ENCODE results near the gene USP25. TPM values are rescaled to one million over a fixed set of nuclear protein-coding genes. Genes with fewer than 3 reads are reported as not detected.

USP25 gene
- total RNA-seq, 1 experiment from 2014 or later: 26.1 TPM

DNA sequence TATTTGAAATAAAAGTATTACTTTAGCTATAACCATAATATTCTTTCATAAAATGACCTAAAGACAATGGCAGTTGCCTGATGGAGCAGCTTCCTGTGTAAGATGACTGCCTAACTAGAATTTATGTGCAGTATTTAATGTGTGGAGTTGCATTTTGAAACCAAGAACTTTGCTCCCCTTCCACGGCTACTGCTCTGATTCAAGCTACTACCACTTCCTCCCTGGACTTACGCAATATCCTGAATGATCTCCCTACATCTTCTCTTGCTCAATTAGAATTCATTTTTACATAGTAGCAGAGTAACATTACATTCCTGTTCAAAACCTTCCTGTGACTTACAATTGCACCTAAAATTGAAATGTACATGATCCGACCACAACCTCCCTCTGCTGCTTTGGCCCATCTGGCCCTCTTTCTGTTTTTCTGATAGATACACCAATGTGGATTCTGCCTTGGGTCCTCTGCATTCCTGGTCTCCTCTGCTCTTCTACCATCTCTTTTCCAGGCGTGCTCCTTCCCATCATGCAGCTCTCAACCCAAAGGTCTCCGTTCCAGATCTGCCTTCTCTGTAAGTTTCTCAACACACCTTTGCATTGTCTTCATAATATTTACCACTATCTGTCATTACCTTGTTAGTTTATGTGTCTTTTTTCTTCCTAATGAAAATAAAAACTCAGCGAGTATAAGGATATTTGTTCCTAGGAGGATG, 47.4 kb upstream of the USP25 start:
- no peak overlapping the region for H3K27ac ChIP-seq (ENCODE audit: low read length)
- H3K4me3 ChIP-seq (ENCODE audit: low read depth in 2 of 2, low read length in 2 of 2): no peak overlapping the region
- CTCF ChIA-PET: no interaction called here
- TF ChIP-seq, protein P1, sequence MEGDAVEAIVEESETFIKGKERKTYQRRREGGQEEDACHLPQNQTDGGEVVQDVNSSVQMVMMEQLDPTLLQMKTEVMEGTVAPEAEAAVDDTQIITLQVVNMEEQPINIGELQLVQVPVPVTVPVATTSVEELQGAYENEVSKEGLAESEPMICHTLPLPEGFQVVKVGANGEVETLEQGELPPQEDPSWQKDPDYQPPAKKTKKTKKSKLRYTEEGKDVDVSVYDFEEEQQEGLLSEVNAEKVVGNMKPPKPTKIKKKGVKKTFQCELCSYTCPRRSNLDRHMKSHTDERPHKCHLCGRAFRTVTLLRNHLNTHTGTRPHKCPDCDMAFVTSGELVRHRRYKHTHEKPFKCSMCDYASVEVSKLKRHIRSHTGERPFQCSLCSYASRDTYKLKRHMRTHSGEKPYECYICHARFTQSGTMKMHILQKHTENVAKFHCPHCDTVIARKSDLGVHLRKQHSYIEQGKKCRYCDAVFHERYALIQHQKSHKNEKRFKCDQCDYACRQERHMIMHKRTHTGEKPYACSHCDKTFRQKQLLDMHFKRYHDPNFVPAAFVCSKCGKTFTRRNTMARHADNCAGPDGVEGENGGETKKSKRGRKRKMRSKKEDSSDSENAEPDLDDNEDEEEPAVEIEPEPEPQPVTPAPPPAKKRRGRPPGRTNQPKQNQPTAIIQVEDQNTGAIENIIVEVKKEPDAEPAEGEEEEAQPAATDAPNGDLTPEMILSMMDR (IDR thresholded peaks at IDR 0.05): no peak
- TF ChIP-seq POLR2AphosphoS5 (IDR thresholded peaks at IDR 0.05; ENCODE audit: low read depth, low read length) (no peak), TCF7L2 (IDR thresholded peaks at IDR 0.05; ENCODE audit: low read depth, low read length) (no peak)
- no peaks in the 10 kb centered on the region for H3K4me1 ChIP-seq (ENCODE audit: control insufficient read depth, insufficient read depth, low read length)
- no peaks in the 10 kb centered on the region for H3K9me3 ChIP-seq (ENCODE audit: control insufficient read depth, insufficient read depth, low read depth, low read length)
- intact Hi-C loops (cut with micrococcal nuclease; ENCODE audit: unreplicated experiment) (no loop called here), in situ Hi-C loops (cut with HindIII; ENCODE audit: low pct_unique_long_range_greater_than_20kb, low sequenced_read_pairs) (no loop called here)
- no peak for ATAC-seq
- BruUV-seq (replicated peaks): no TSS peak
- no peaks in the 10 kb centered on the region for H3K36me3 ChIP-seq (ENCODE audit: control insufficient read depth, insufficient read depth, low read length)
- POLR2A ChIA-PET: interaction anchor here (0.6 kb wide), 1 partner anchor 456 kb away, joined by 8 read pairs; no protein-coding TSS in a partner anchor
- no peak for DNase-seq (ENCODE audit: low read depth, low spot score)
- H3K27me3 ChIP-seq (ENCODE audit: control insufficient read depth, insufficient read depth, low read length): no peaks in the 10 kb centered on the region

DNA sequence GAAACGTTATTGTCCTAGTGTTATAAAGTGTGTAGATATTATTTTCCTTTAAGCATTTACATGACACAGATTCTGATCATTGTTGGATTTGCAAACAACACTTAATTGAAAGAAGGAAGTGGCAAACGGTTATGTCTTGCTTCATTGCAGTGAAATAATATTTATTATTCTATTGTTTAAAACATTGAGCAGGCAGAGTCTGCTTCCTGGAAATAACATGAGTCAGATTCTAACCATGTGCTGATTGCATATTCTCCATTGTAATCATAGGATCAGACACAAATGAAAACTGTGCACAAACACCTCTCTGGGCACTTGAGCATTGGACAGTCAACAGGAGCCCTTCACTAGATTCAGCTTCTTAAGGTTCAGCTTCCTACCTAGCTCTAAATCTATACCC, 46.8 kb upstream of the USP25 start:
- Histone ChIP-seq H3K4me1 (ENCODE audit: control insufficient read depth, insufficient read depth, low read length) (no peaks in the 10 kb centered on the region), H3K9me3 (ENCODE audit: control insufficient read depth, insufficient read depth, low read depth, low read length) (no peaks in the 10 kb centered on the region), H3K27ac (ENCODE audit: low read length) (no peak overlapping the region), H3K36me3 (ENCODE audit: control insufficient read depth, insufficient read depth, low read length) (no peaks in the 10 kb centered on the region), H3K4me3 (ENCODE audit: low read depth in 2 of 2, low read length in 2 of 2) (no peak overlapping the region), H3K27me3 (ENCODE audit: control insufficient read depth, insufficient read depth, low read length) (no peaks in the 10 kb centered on the region)
- ChIA-PET POLR2A (no interaction called here), CTCF (no interaction called here)
- no peak for DNase-seq (ENCODE audit: low read depth, low spot score)
- ATAC-seq: no peak
- TF ChIP-seq POLR2AphosphoS5 (IDR thresholded peaks at IDR 0.05; ENCODE audit: low read depth, low read length): no peak
- TF ChIP-seq SIN3A (IDR thresholded peaks at IDR 0.05; ENCODE audit: borderline replicate concordance, insufficient read depth, low read depth, low read length): no peak
- TF ChIP-seq, protein P2, sequence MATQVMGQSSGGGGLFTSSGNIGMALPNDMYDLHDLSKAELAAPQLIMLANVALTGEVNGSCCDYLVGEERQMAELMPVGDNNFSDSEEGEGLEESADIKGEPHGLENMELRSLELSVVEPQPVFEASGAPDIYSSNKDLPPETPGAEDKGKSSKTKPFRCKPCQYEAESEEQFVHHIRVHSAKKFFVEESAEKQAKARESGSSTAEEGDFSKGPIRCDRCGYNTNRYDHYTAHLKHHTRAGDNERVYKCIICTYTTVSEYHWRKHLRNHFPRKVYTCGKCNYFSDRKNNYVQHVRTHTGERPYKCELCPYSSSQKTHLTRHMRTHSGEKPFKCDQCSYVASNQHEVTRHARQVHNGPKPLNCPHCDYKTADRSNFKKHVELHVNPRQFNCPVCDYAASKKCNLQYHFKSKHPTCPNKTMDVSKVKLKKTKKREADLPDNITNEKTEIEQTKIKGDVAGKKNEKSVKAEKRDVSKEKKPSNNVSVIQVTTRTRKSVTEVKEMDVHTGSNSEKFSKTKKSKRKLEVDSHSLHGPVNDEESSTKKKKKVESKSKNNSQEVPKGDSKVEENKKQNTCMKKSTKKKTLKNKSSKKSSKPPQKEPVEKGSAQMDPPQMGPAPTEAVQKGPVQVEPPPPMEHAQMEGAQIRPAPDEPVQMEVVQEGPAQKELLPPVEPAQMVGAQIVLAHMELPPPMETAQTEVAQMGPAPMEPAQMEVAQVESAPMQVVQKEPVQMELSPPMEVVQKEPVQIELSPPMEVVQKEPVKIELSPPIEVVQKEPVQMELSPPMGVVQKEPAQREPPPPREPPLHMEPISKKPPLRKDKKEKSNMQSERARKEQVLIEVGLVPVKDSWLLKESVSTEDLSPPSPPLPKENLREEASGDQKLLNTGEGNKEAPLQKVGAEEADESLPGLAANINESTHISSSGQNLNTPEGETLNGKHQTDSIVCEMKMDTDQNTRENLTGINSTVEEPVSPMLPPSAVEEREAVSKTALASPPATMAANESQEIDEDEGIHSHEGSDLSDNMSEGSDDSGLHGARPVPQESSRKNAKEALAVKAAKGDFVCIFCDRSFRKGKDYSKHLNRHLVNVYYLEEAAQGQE (IDR thresholded peaks at IDR 0.05; ENCODE audit: insufficient read depth in 1 of 2, low read depth in 2 of 2, low read length in 1 of 2): no peak
- TF ChIP-seq TCF7L2 (IDR thresholded peaks at IDR 0.05; ENCODE audit: low read depth, low read length): no peak
- TF ChIP-seq, protein P1 (IDR thresholded peaks at IDR 0.05): no peak
- in situ Hi-C loops (cut with HindIII; ENCODE audit: low pct_unique_long_range_greater_than_20kb, low sequenced_read_pairs): no loop called here
- BruUV-seq (replicated peaks): no TSS peak
- intact Hi-C loops (cut with micrococcal nuclease; ENCODE audit: unreplicated experiment): no loop called here

Data from Panc1 (cell line).